ENCODE data around the gene JAG1.
A peak's percentile ranks its signal among the peaks of the same experiment; 100 is the strongest.
"Not testable (repeated sequence)": the region's sequence is repeated elsewhere in the genome, so short reads cannot be mapped to it uniquely, and the experiment has no call there.

The JAG1 gene

GRCh38 chr20:10605547-10606195 lies 68.1 kb downstream of the JAG1 start:
- DNase-seq, result no peak

GRCh38 chr20:10604865-10605440 lies 68.8 kb downstream of the JAG1 start:
- DNase-seq, result no peak

GRCh38 chr20:10603971-10604864 lies 69.6 kb downstream of the JAG1 start:
- DNase-seq, result peak; percentile 36

GRCh38 chr20:10603378-10603777 lies 70.4 kb downstream of the JAG1 start:
- no peak for DNase-seq

- no peak for DNase-seq
Observed at GRCh38 chr20:10602221-10602871, 71.5 kb downstream of the JAG1 start.

- DNase-seq, result no peak
Observed at GRCh38 chr20:10597637-10598036, 76.2 kb downstream of the JAG1 start.

- no peak for DNase-seq
Observed at GRCh38 chr20:10596710-10597121, 77.1 kb downstream of the JAG1 start.

- DNase-seq, result no peak
Observed at GRCh38 chr20:10595985-10596384, 77.8 kb downstream of the JAG1 start.

- DNase-seq, result no peak
Observed at GRCh38 chr20:10595266-10595665, 78.5 kb downstream of the JAG1 start.

GRCh38 chr20:10594296-10594868 lies 79.4 kb downstream of the JAG1 start:
- DNase-seq, result no peak

- DNase-seq, result no peak
Observed at GRCh38 chr20:10591946-10592521, 81.8 kb downstream of the JAG1 start.

- no peak for DNase-seq
Observed at GRCh38 chr20:10590950-10591671, 82.7 kb downstream of the JAG1 start.

GRCh38 chr20:10590446-10590845 lies 83.4 kb downstream of the JAG1 start:
- not testable (repeated sequence) for DNase-seq
